ENCODE measurements around the gene HIVEP3. TPM values are rescaled to one million over a fixed set of nuclear protein-coding genes. Genes with fewer than 3 reads are reported as not detected.

Gene HIVEP3
- 6.2 and 6.4 TPM in 2 replicates for polyA plus RNA-seq (2012; rRNA removed)
- polyA plus RNA-seq (2012; cell fraction: cytosol; rRNA removed) = 6.9 and 7.3 TPM in 2 replicates
- 5.7 and 9.3 TPM in 2 replicates for polyA plus RNA-seq (2012; cell fraction: nucleus; rRNA removed)

GRCh38 chr1:41918450-41919043 lies at the start of gene HIVEP3:
HIVEP3 (minus strand) TSS chr1:41918922.
- Histone ChIP-seq H3K9ac (peak within 1 kb of the TSS; percentile 66), H3K9me2 (no peaks in the 10 kb centered on the region), H3K4me3 (ENCODE audit: low read depth in 2 of 2, low read length in 1 of 2) (peak within 1 kb of the TSS; percentile 75 to 84), H3K36me3 (replicated peaks in 1 of 2; ENCODE audit: control insufficient read depth in 1 of 2, insufficient read depth in 2 of 2, low read length in 1 of 2) (no peaks in the 10 kb centered on the region), H3K27ac (ENCODE audit: low read depth in 2 of 2, low read length in 1 of 2) (peak within 1 kb of the TSS; percentile 72 to 90), H3K27me3 (ENCODE audit: insufficient read depth) (no peaks in the 10 kb centered on the region), H3K79me2 (ENCODE audit: insufficient read depth) (peaks cover 24% of the 10 kb centered on the region), H2AFZ (ENCODE audit: low read depth) (peak within 1 kb of the TSS; percentile 79), H3K4me2 (peak within 1 kb of the TSS; percentile 88), H3K9me3 (no peaks in the 10 kb centered on the region), H4K20me1 (ENCODE audit: insufficient read depth) (no peaks in the 10 kb centered on the region), H3F3A (replicated peaks; ENCODE audit: insufficient read depth) (peaks cover 28% of the 10 kb centered on the region), H3K4me1 (ENCODE audit: control insufficient read depth in 1 of 2, insufficient read depth in 2 of 2, low read depth in 1 of 2, low read length in 1 of 2) (peaks cover 29 to 36% of the 10 kb centered on the region in 2 experiments)
- POLR2A ChIA-PET = interaction anchor here (0.6 kb wide), 1 partner anchor 66 kb away, joined by 3 read pairs; no protein-coding TSS in a partner anchor
- 2% methylated on average over 15 of the region's 15 CpGs for WGBS (ENCODE audit: low lambda C conversion rate)
- CTCF ChIA-PET = interaction anchor here (0.7 to 2.2 kb wide), 15 partner anchors 9 to 403 kb away, joined by 3 to 9 read pairs (median 4); no protein-coding TSS in a partner anchor
- DNase-seq = peak; percentile 76
- TF ChIP-seq RAD21 (IDR thresholded peaks at IDR 0.05; ENCODE audit: low read length) = peak; percentile 31
- peak; percentile 95 for TF ChIP-seq MXI1 (IDR thresholded peaks at IDR 0.05; ENCODE audit: low read depth, low read length)
- TF ChIP-seq TCF12 (IDR thresholded peaks at IDR 0.05) = no peak
- TF ChIP-seq FOSL2 (IDR thresholded peaks at IDR 0.05; ENCODE audit: borderline replicate concordance, low read depth) = no peak
- TF ChIP-seq CHD2 (IDR thresholded peaks at IDR 0.05; ENCODE audit: low read length, partially characterized antibody) = peak; percentile 48
- peak; percentile 43 for TF ChIP-seq CTCF (IDR thresholded peaks at IDR 0.05)
- peak; percentile 45 for TF ChIP-seq PBX3 (IDR thresholded peaks at IDR 0.05)
- TF ChIP-seq SIN3A (IDR thresholded peaks at IDR 0.05; ENCODE audit: borderline replicate concordance, low read depth, low read length) = peak; percentile 74
- TF ChIP-seq MAX (IDR thresholded peaks at IDR 0.05; ENCODE audit: low read depth) = peak; percentile 51
- TF ChIP-seq FOXJ3 (CRISPR knock-in tag; IDR thresholded peaks at IDR 0.05) = no peak
- TF ChIP-seq SMC3 (IDR thresholded peaks at IDR 0.05; ENCODE audit: low read depth, low read length) = peak; percentile 7; the same call in 1 of the 2 replicates
- peak; percentile 54 for TF ChIP-seq NRF1 (IDR thresholded peaks at IDR 0.05; ENCODE audit: low read depth, low read length)

GRCh38 chr1:41964400-41964799 lies 45.7 kb upstream of the HIVEP3 start:
- POLR2A ChIA-PET = no interaction called here
- Histone ChIP-seq H3K27ac (ENCODE audit: low read depth in 2 of 2, low read length in 1 of 2) (no peak overlapping the region), H3K9ac (no peak overlapping the region), H3K4me2 (no peak overlapping the region), H4K20me1 (ENCODE audit: insufficient read depth) (no peaks in the 10 kb centered on the region), H3K27me3 (ENCODE audit: insufficient read depth) (no peaks in the 10 kb centered on the region), H3F3A (replicated peaks; ENCODE audit: insufficient read depth) (no peaks in the 10 kb centered on the region), H3K4me1 (ENCODE audit: control insufficient read depth in 1 of 2, insufficient read depth in 2 of 2, low read depth in 1 of 2, low read length in 1 of 2) (no peaks in the 10 kb centered on the region), H3K4me3 (ENCODE audit: low read depth in 2 of 2, low read length in 1 of 2) (no peak overlapping the region), H2AFZ (ENCODE audit: low read depth) (no peak overlapping the region), H3K79me2 (ENCODE audit: insufficient read depth) (no peaks in the 10 kb centered on the region), H3K36me3 (replicated peaks in 1 of 2; ENCODE audit: control insufficient read depth in 1 of 2, insufficient read depth in 2 of 2, low read length in 1 of 2) (no peaks in the 10 kb centered on the region), H3K9me3 (no peaks in the 10 kb centered on the region; the same call in 1 of the 2 replicates), H3K9me2 (no peaks in the 10 kb centered on the region)
- 90% methylated on average over 2 of the region's 3 CpGs for WGBS (ENCODE audit: low lambda C conversion rate)
- CTCF ChIA-PET = interaction anchor here (1.2 kb wide), 1 partner anchor 156 kb away, joined by 3 read pairs; no protein-coding TSS in a partner anchor
- DNase-seq = no peak
- no peak for TF ChIP-seq RCOR1 (IDR thresholded peaks at IDR 0.05; ENCODE audit: low read length)
- TF ChIP-seq CTCF (IDR thresholded peaks at IDR 0.05) = no peak
- TF ChIP-seq POLR2AphosphoS5 (IDR thresholded peaks at IDR 0.05; ENCODE audit: low read depth, low read length) = no peak
- TF ChIP-seq SMC3 (IDR thresholded peaks at IDR 0.05; ENCODE audit: low read depth, low read length) = no peak
- TF ChIP-seq TEAD4 (IDR thresholded peaks at IDR 0.05; ENCODE audit: borderline replicate concordance, insufficient read depth) = no peak
- no peak for TF ChIP-seq RFX5 (IDR thresholded peaks at IDR 0.05; ENCODE audit: low read length)
- TF ChIP-seq GABPA (IDR thresholded peaks at IDR 0.05; ENCODE audit: low read depth) = no peak
- no peak for TF ChIP-seq RXRA (IDR thresholded peaks at IDR 0.05; ENCODE audit: borderline replicate concordance, low read depth)
- no peak for TF ChIP-seq MAX (IDR thresholded peaks at IDR 0.05; ENCODE audit: low read depth)
- TF ChIP-seq TCF12 (IDR thresholded peaks at IDR 0.05) = no peak
- no peak for TF ChIP-seq IRF3 (IDR thresholded peaks at IDR 0.05; ENCODE audit: low read depth, low read length)
- TF ChIP-seq CHD2 (IDR thresholded peaks at IDR 0.05; ENCODE audit: low read length, partially characterized antibody) = no peak
- TF ChIP-seq NRF1 (IDR thresholded peaks at IDR 0.05; ENCODE audit: low read depth, low read length) = no peak
